ENCODE measurements around the gene HHIPL1.

The HHIPL1 gene

GRCh38 chr14:99644723-99645544 is at the start of gene HHIPL1:
TSS of gene HHIPL1 (plus strand) at chr14:99645129. CDS start at chr14:99645208, 79 bp downstream.
- no peak for DNase-seq (ENCODE audit: low read depth in 2 of 2)

GRCh38 chr14:99595524-99595923 is 49.4 kb upstream of the HHIPL1 start:
- no peak for DNase-seq (ENCODE audit: low read depth in 2 of 2)

GRCh38 chr14:99596071-99596627 is 48.8 kb upstream of the HHIPL1 start:
- no peak for DNase-seq (ENCODE audit: low read depth in 2 of 2)

GRCh38 chr14:99596772-99597171 is 48.2 kb upstream of the HHIPL1 start:
- no peak for DNase-seq (ENCODE audit: low read depth in 2 of 2)

- DNase-seq (ENCODE audit: low read depth in 2 of 2) = no peak
Measured at GRCh38 chr14:99597911-99598600, 46.9 kb upstream of the HHIPL1 start.

- DNase-seq (ENCODE audit: low read depth in 2 of 2) = no peak
Measured at GRCh38 chr14:99598774-99599173, 46.2 kb upstream of the HHIPL1 start.

- DNase-seq (ENCODE audit: low read depth in 2 of 2) = no peak
Measured at GRCh38 chr14:99599393-99599792, 45.5 kb upstream of the HHIPL1 start.

- DNase-seq (ENCODE audit: low read depth in 2 of 2) = no peak
Measured at GRCh38 chr14:99600232-99600888, 44.6 kb upstream of the HHIPL1 start.

GRCh38 chr14:99601361-99601831 is 43.5 kb upstream of the HHIPL1 start:
- no peak for DNase-seq (ENCODE audit: low read depth in 2 of 2)

- no peak for DNase-seq (ENCODE audit: low read depth in 2 of 2)
Measured at GRCh38 chr14:99602054-99602787, 42.7 kb upstream of the HHIPL1 start.

- no peak for DNase-seq (ENCODE audit: low read depth in 2 of 2)
Measured at GRCh38 chr14:99602788-99603415, 42.0 kb upstream of the HHIPL1 start.

- no peak for DNase-seq (ENCODE audit: low read depth in 2 of 2)
Measured at GRCh38 chr14:99603471-99604277, 41.3 kb upstream of the HHIPL1 start, which contains the start of gene CCDC85C. TSS of gene CCDC85C (minus strand) at chr14:99604207. CDS start at chr14:99603959, 248 bp downstream.

- peak; percentile 87 to 93 for DNase-seq (ENCODE audit: low read depth in 2 of 2)
Measured at GRCh38 chr14:99604278-99604765, 40.6 kb upstream of the HHIPL1 start.

GRCh38 chr14:99604766-99605298 is 40.1 kb upstream of the HHIPL1 start:
- DNase-seq (ENCODE audit: low read depth in 2 of 2) = no peak

GRCh38 chr14:99605299-99605961 is 39.5 kb upstream of the HHIPL1 start:
- DNase-seq (ENCODE audit: low read depth in 2 of 2) = peak; percentile 48 to 59

- no peak for DNase-seq (ENCODE audit: low read depth in 2 of 2)
Measured at GRCh38 chr14:99606359-99606758, 38.6 kb upstream of the HHIPL1 start.

- DNase-seq (ENCODE audit: low read depth in 2 of 2) = no peak
Measured at GRCh38 chr14:99608591-99608990, 36.3 kb upstream of the HHIPL1 start.

GRCh38 chr14:99609245-99610170 is 35.4 kb upstream of the HHIPL1 start:
- no peak for DNase-seq (ENCODE audit: low read depth in 2 of 2)
